Retinal pigment epithelial cell (primary cell): ENCODE measurements around the gene ABTB1.
A peak's percentile ranks its signal among the peaks of the same experiment; 100 is the strongest.

Experiments
- DNase-seq: peaks from one replicate; pipeline ENCODE4 v3.0.0-alpha.2; 2010; ENCODE audit warnings: low read depth
- H3K4me3 ChIP-seq: 2 replicates; pipeline ENCODE4 v1.5.1; 2011; ENCODE audit warnings: mild to moderate bottlenecking, low read length, control low read depth, moderate library complexity
- TF ChIP-seq, protein P1 (sequence below): conservative IDR thresholded peaks from 2 replicates; pipeline ENCODE4 v1.5.1; 2011; ENCODE audit warnings: low read depth, low read length, control low read depth, inconsistent platforms

Gene ABTB1

DNA sequence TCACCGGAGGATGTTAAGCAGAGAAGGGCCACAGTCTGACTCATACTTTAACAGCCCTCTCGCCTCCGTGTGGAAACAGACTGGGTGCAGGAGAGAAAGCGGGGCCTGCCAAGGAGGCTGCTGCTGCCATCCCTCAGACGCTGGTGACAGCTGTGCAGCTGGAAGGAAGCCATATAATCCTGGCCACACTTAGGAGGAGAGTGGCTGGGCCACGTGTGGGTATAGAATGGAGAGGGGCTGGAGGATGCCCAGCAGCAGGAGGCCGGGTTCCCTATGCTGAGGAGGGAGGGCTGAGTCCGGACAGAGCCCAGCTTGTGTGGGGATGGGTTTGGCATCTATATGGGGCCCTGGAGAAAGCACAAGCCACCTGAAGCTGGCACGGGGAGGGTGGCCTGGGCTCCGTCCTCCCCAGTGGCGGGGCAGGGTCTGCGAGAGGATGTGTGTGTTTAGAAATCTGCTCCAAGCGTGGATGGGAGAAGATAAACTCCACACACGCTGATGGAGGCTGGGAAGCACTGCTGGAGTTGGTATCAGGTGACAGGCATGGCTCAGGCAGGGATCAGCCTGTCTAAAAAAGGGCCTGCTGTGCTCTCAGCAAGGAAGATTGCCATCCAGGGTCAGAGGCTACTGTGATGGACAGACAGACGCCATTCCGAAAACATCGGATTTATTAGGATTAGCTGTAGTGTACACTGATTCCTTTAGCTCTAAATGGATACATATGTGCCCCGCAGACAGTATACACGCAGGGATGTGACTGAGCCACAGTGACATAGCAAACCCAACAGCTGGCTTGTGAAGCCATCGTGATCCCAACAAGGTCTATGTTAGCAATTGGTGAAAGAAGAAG, 15.9 kb downstream of the ABTB1 start:
- no peak overlapping the region for H3K4me3 ChIP-seq
- TF ChIP-seq, protein P1, sequence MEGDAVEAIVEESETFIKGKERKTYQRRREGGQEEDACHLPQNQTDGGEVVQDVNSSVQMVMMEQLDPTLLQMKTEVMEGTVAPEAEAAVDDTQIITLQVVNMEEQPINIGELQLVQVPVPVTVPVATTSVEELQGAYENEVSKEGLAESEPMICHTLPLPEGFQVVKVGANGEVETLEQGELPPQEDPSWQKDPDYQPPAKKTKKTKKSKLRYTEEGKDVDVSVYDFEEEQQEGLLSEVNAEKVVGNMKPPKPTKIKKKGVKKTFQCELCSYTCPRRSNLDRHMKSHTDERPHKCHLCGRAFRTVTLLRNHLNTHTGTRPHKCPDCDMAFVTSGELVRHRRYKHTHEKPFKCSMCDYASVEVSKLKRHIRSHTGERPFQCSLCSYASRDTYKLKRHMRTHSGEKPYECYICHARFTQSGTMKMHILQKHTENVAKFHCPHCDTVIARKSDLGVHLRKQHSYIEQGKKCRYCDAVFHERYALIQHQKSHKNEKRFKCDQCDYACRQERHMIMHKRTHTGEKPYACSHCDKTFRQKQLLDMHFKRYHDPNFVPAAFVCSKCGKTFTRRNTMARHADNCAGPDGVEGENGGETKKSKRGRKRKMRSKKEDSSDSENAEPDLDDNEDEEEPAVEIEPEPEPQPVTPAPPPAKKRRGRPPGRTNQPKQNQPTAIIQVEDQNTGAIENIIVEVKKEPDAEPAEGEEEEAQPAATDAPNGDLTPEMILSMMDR, result no peak
- DNase-seq, result no peak

DNA sequence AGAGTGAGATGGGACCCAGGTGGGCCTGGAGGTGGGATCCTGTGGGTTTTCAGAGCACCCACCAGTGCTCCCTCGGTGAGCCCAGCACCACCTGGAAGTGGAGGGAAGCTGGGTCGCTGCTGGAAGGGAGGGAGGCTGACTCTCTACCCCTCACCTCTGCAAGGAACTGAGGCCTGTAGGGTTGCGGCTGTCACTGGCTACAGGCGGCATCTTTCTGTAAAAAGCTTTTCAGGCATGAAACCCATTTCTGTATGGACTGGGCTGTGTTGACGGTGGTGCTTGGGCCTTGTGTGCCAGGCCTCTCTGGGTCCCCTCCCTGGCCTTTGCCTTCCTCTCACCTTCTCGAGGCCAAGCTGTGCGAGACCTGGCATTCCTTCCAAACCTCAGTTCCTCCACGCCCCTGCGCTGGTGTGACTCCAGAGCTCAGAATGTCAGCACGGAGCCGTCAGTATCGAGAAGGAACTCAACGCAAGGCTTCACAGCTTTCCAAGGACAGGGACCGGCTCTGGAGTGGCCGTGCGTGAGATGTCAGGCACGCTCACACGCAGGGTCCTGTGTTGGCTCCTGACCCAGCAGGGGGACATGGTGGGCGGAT, 16.6 kb downstream of the ABTB1 start:
- H3K4me3 ChIP-seq, result no peak overlapping the region
- TF ChIP-seq, protein P1, result no peak
- DNase-seq, result no peak

- TF ChIP-seq, protein P1, result no peak
- H3K4me3 ChIP-seq, result no peak overlapping the region
- DNase-seq, result no peak
These were observed 17.4 kb downstream of the ABTB1 start for GRCh38 chr3:127690106-127690505.

GRCh38 chr3:127690823-127691452, 18.2 kb downstream of the ABTB1 start:
- TF ChIP-seq, protein P1, result peak; percentile 90
- no peak overlapping the region for H3K4me3 ChIP-seq
- DNase-seq, result no peak

DNA sequence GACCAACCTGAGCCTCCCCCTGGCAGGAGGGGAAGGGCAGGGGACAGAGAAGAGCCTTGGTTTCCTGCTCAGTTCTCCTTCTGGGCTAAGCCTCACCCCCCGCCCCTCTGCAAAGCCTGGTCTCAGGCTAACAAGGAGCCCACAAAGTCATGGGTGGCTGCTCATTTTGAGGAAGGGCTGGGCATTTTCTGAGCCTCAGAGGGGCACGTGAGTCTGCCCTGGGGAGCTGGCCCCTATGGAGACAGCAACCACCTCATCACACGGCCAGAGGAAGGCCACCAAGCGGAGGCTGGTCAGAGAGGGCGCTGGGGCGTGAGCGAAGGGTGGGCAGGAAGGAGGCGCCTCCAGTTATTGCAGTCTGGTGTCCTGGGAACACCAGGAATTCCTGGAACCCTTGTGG, 18.7 kb downstream of the ABTB1 start:
- TF ChIP-seq, protein P1, result no peak
- H3K4me3 ChIP-seq, result no peak overlapping the region
- DNase-seq, result no peak

DNA sequence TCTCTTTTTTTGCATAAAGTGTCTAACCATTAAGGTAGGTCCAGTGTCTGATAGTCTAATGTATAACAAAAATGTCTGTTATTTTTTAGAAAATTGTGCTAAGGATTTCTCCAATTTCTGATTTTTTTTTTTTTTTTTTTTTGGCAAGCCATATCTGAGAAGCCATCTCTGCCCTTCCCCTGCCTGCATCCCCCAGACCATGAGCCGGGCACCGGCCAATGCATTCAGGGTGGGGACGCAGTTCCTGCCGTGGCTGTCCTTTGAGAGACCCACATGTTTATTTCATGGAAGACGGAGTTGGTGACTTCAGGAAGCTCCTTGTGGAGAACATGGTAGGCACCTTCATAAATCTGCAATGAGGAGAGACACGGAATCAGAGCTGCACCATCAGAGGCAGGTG, 19.2 kb downstream of the ABTB1 start:
- no peak overlapping the region for H3K4me3 ChIP-seq
- TF ChIP-seq, protein P1, result no peak
- no peak for DNase-seq
